Lung microvascular endothelial cell (primary cell): ENCODE measurements around the gene NECTIN4. TPM values are rescaled to one million over a fixed set of nuclear protein-coding genes. Genes with fewer than 3 reads are reported as not detected.
"Not testable (repeated sequence)": the region's sequence is repeated elsewhere in the genome, so short reads cannot be mapped to it uniquely, and the experiment has no call there.

ENCODE experiments used
- DNase-seq, 2 donors: peaks; one replicate each; pipeline versions ENCODE4 v3.0.0 to v3.0.0-alpha.2; 2010; ENCODE audit warnings: low read depth in 2 of 2
- total RNA-seq: library from RNA; depleted of rRNA; stranded (reverse); fragments of >200 nt; gene quantifications from 2 replicates; pipeline ENCODE4 v1.2.1, GENCODE V29; 2014

NECTIN4 gene
- 0.44 TPM in 1 of 2 replicates, not detected in the other for total RNA-seq

GRCh38 chr1:161089251-161089924, at the start of gene NECTIN4:
Gene NECTIN4, minus strand, starts transcription at chr1:161089558. Its CDS starts 262 bp downstream, at chr1:161089296.
- DNase-seq, result no peak

- no peak for DNase-seq
These were observed 49.1 kb upstream of the NECTIN4 start for GRCh38 chr1:161138431-161138830.

DNA sequence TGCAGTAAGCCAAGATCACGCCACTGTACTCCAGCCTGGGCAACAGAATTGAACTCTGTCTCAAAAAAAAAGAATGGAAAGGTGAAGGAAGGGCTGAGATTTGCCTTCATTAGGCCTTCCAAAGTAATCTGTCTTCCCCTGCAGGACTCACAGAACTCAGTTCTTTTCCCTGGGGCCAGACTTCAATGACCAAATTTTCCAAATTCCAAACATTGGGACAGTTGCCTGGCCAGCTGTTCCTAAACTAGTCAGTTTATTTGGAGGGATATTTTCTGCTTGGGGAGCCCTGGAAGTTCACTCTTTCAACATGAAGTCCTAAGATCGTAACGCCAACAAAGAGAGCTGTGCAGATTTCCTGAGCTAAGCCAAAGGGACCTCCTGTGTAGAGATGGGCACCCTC, 48.5 kb upstream of the NECTIN4 start:
- DNase-seq, result no peak

- no peak for DNase-seq
These were observed 43.9 kb upstream of the NECTIN4 start for GRCh38 chr1:161133220-161133740.

GRCh38 chr1:161132410-161133219, 43.3 kb upstream of the NECTIN4 start, which contains the start of gene DEDD:
Gene DEDD, minus strand, starts transcription at chr1:161132667. Its CDS starts 8,205 bp downstream, at chr1:161124462.
- peak; percentile 96 for DNase-seq

- DNase-seq, result peak; percentile 22 to 35
These were observed 42.4 kb upstream of the NECTIN4 start for GRCh38 chr1:161131523-161132409.

DNA sequence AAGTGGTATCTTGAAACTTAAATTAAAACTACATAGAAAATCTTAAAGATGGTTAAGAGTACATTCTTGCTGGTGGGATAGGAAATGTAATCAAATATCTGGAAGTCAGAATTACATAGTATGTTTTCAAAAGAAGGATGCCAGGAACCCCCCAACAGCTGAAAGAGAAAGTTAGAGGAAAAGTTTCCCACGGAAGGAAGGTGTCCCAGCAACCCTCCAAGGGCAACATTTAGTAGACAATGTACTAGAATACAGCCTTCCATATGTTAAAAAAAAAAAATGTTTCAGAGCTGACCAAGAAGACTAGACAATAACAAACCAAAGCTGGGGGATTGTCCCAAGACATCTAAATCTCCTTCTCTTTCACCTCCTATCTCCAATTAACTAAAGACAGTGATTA, 40.9 kb upstream of the NECTIN4 start:
- DNase-seq, result peak; percentile 24 to 63

DNA sequence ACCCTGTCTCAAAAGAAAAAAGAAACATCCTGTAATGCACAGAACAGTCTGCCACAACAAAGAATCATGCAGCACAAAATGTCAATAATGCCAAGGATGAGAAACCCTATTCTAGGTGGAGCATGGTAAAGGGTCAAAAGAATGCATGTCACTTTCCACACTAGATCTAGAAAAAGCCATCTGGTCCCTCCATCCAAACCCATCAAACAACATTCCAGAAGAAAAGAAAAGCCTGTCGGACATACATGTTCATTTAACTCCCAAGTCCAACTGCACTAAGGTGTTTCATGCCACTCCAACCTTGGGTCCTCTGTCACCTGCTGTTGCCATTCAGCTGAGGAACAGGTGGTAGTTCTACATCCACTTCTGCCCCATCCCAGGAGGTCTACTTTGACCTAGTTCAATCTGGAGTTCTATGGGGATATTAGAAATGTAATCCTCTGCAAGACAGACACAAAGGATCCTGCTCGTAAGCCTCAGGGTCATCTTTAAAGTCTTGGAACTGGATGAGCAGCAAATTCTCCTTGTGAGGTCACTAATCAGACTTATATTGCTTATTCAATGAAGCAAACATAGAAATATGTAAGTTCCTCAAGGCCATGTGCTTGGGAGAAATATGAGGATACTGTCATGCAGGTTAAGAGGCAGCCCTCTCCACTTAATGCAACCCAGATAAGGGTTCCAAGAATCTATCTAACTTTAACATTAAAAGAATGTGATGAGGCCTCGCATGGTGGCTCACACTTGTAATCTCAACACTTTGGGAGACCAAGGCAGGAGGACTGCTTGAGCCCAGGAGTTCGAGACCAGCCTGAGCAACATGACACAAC, 39.4 kb upstream of the NECTIN4 start:
- DNase-seq, result no peak

DNA sequence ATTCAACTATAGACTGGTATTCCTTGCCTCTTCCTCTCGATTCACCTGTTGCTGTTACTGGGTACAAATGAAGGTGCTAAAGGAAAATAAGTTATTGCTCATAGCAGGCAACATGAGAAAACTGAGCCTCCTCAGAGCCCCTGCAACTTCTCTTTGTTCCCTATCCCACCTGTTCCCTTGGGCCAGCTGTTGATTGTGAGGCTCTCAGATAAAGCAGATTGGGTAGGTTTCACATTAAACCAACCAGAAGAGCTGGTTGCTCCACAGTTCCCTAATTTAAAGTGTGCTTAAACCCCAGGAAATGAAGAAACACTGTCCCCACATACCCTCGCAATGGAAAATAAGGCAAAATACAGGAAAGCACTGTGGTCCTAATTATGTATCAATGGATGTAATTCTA, 38.3 kb upstream of the NECTIN4 start:
- DNase-seq, result no peak

- DNase-seq, result no peak
These were observed 33.6 kb upstream of the NECTIN4 start for GRCh38 chr1:161122967-161123366.

DNA sequence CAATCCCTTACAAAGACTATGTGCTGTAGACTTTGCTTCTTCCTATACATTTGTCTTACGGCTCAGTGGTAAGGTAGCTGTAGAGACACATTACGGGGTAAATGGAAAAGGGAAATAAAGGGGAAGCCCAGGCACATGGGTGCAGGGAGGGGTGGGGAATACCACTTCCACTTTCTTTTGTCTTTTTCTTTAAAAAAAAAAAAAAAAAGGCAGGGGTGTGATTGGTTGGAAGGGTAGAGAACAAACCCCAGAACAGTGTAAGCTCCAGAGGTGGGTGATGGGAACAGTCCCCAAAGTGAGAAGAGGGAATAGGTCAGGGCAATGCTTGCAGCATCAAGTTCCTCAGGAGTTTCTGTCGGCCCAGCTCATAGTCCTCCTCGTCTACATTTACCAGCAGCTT, 32.5 kb upstream of the NECTIN4 start:
- DNase-seq, result no peak

GRCh38 chr1:161121042-161121650, 31.8 kb upstream of the NECTIN4 start:
- DNase-seq, result no peak

GRCh38 chr1:161119092-161119903, 29.9 kb upstream of the NECTIN4 start:
- peak; percentile 47 to 75 for DNase-seq

- DNase-seq, result peak; percentile 90 to 91
These were observed 28.6 kb upstream of the NECTIN4 start, which contains the start of the genes NIT1 and PFDN2 for GRCh38 chr1:161117759-161118581. Gene NIT1, plus strand, starts transcription at chr1:161118105. Its CDS starts 72 bp downstream, at chr1:161118177. Gene PFDN2, minus strand, starts transcription at chr1:161118037. Its CDS starts 11 bp downstream, at chr1:161118026.

DNA sequence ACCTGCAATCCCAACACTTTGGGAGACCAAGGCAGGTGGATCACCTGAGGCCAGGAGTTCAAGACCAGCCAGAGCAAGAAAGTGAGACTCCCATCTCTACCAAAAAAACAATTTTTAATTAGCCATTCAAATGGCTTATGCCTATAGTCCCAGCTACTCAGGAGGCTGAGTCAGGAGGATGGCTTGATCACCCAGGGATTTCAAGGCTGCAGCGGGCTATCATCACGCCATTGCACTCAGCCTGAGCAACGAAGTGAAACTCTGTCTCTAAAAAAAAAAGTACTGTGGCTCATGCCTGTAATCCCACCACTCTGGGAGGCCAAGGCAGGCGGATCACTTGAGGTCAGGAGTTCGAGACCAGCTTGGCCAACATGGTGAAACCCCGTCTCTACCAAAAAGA, 26.6 kb upstream of the NECTIN4 start:
- not testable (repeated sequence) for DNase-seq

GRCh38 chr1:161115132-161115711, 25.9 kb upstream of the NECTIN4 start:
- DNase-seq, result peak; percentile 93 to 96

- no peak for DNase-seq
These were observed 25.2 kb upstream of the NECTIN4 start for GRCh38 chr1:161114556-161114955.

DNA sequence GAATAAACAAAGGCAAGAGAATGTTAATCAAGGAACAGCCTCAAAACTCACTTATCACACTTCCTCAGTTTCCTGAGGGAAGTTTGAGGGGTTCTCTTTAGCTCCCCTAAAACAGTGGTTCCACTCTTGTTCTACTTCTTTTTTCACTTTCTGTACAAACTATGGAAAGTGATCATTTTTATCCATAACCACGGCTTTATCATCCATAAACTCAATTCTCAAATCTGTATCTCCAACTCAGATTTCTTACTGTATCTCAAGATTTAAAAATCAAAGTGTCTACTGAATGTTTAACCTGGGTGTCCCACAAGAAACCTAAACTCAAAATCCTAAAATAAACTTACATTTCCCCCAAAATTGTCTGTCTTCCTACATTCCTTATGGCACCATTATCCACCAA, 24.6 kb upstream of the NECTIN4 start:
- no peak for DNase-seq
